HCT116 (cell line): ENCODE results near the gene TLN1. TPM values are rescaled to one million over a fixed set of nuclear protein-coding genes. Genes with fewer than 3 reads are reported as not detected.

Experiments
- ATAC-seq: fragments of 200-7000 bp; cut with Tn5 transposase; 2 replicates; pipeline ENCODE4 v1.9.1; 2020; ENCODE audit warnings: mild to moderate bottlenecking, moderate library complexity
- BruUV-seq: library from RNA; stranded (reverse); fragments of 400-500 nt; replicated peaks from 2 replicates; lab custom pipeline; 2021; lab: Mats Ljungman, UMichigan
- CTCF ChIA-PET: fragments of 300-600 bp; sonication (Branson Sonifier 250); formaldehyde crosslinking; loops from one replicate; lab custom pipeline; 2021; ENCODE audit warnings: antibody characterized with exemption; lab: Charles Lee
- POLR2A ChIA-PET: fragments of 300-600, 350-600 bp; sonication (Branson Sonifier 250); formaldehyde crosslinking; loops from one replicate; lab custom pipeline; 2021; ENCODE audit warnings: antibody characterized with exemption; lab: Charles Lee
- RAD21 ChIA-PET, 2 experiments: fragments of 300-600 bp; sonication (Branson Sonifier 250); formaldehyde crosslinking; loops; one replicate each; lab custom pipeline; 2023; ENCODE audit warnings: low total read pairs in 2 of 2; ENCODE audit not compliant: uncharacterized antibody in 2 of 2, unreplicated experiment in 2 of 2, low non-redundant PET in 1 of 2; lab: Charles Lee
- DNase-seq: peaks from one replicate; pipeline ENCODE4 v3.0.0-alpha.2; 2010; ENCODE audit warnings: low read depth, low spot score
- H2AFZ ChIP-seq: fragments of 200-600 bp; shearing (Covaris generic), sonication (generic); 2 replicates; pipeline ENCODE4 v1.6.1; 2017; ENCODE audit warnings: low read depth, mixed run types, mixed read lengths, antibody characterized with exemption, low read length; ENCODE audit not compliant: poor library complexity, severe bottlenecking
- H3K27ac ChIP-seq: 2 replicates; pipeline ENCODE4 v1.5.1; 2012; ENCODE audit warnings: low read depth, low read length
- H3K27me3 ChIP-seq: fragments of 200-600 bp; sonication (generic); 2 replicates; pipeline ENCODE4 v1.6.1; 2016; ENCODE audit warnings: mixed run types, low read length, mixed read lengths; ENCODE audit not compliant: insufficient read depth
- H3K36me3 ChIP-seq, 2 experiments: fragments of 200-500 bp in 1 of 2; fragments of 200-600 bp in 1 of 2; sonication (Bioruptor generic) in 1 of 2; sonication (generic) in 1 of 2; 2 replicates each; pipeline versions ENCODE4 v1.5.1 to v1.6.1; 2014 to 2016; ENCODE audit warnings: low read length in 2 of 2, inconsistent platforms in 1 of 2, mixed read lengths in 1 of 2, mixed run types in 1 of 2; ENCODE audit not compliant: insufficient read depth in 2 of 2, control insufficient read depth in 1 of 2
- H3K4me1 ChIP-seq, 2 experiments: fragments of 200-600 bp in 1 of 2; sonication (generic) in 1 of 2; 2 replicates each; pipeline versions ENCODE4 v1.5.1 to v1.6.1; 2012 to 2017; ENCODE audit warnings: low read length in 2 of 2, inconsistent platforms in 1 of 2, mild to moderate bottlenecking in 1 of 2, mixed read lengths in 1 of 2, mixed run types in 1 of 2, moderate library complexity in 1 of 2; ENCODE audit not compliant: insufficient read depth in 2 of 2, control insufficient read depth in 1 of 2
- H3K4me2 ChIP-seq: fragments of 200-600 bp; sonication (generic); 2 replicates; pipeline ENCODE4 v1.6.1; 2017; ENCODE audit warnings: mixed run types, low read length, mixed read lengths
- H3K4me3 ChIP-seq, 2 experiments: fragments of 200-600 bp in 1 of 2; sonication (generic) in 1 of 2; replicated peaks in 1 of 2; 2 replicates each; pipeline ENCODE4 v1.5.1; 2011 to 2016; ENCODE audit warnings: low read length in 2 of 2, control low read depth in 1 of 2, low read depth in 1 of 2, mild to moderate bottlenecking in 1 of 2, mixed read lengths in 1 of 2, mixed run types in 1 of 2
- H3K79me2 ChIP-seq: fragments of 200-600 bp; sonication (generic); 2 replicates; pipeline ENCODE4 v1.6.1; 2017; ENCODE audit warnings: mild to moderate bottlenecking, mixed run types, low read length, moderate library complexity, mixed read lengths; ENCODE audit not compliant: insufficient read depth
- H3K9ac ChIP-seq: fragments of 200-600 bp; sonication (generic); 2 replicates; pipeline ENCODE4 v1.6.1; 2016; ENCODE audit warnings: low read length, mixed read lengths
- H3K9me2 ChIP-seq: fragments of 200-600 bp; sonication (generic), shearing (Covaris generic); 2 replicates; pipeline ENCODE4 v1.6.1; 2017; ENCODE audit warnings: mixed run types, mild to moderate bottlenecking, moderate library complexity; ENCODE audit not compliant: insufficient read depth
- H3K9me3 ChIP-seq, 2 experiments: fragments of 200-500 bp in 1 of 2; fragments of 200-600 bp in 1 of 2; sonication (Bioruptor generic) in 1 of 2; sonication (generic) in 1 of 2; 2 replicates each; pipeline ENCODE4 v1.6.1; 2014 to 2017; ENCODE audit warnings: low read length in 2 of 2, mixed read lengths in 2 of 2, inconsistent platforms in 1 of 2, low read depth in 1 of 2, mild to moderate bottlenecking in 1 of 2, mixed run types in 1 of 2, moderate library complexity in 1 of 2; ENCODE audit not compliant: control insufficient read depth in 1 of 2, insufficient read depth in 1 of 2
- H4K20me1 ChIP-seq: fragments of 200-600 bp; sonication (generic), shearing (Covaris generic); 2 replicates; pipeline ENCODE4 v1.6.1; 2017; ENCODE audit warnings: mixed run types, mild to moderate bottlenecking, moderate library complexity; ENCODE audit not compliant: insufficient read depth
- CEBPB ChIP-seq: IDR thresholded peaks from 2 replicates; pipeline ENCODE4 v1.6.1; 2012; ENCODE audit warnings: low read depth
- ELF1 ChIP-seq: IDR thresholded peaks from 2 replicates; pipeline ENCODE4 v1.6.1; 2012; ENCODE audit warnings: low read depth, borderline replicate concordance
- EZH2 ChIP-seq: fragments of 200-600 bp; sonication (generic); IDR thresholded peaks from 2 replicates; pipeline ENCODE4 v1.6.1; 2017; ENCODE audit warnings: antibody characterized with exemption, mixed run types
- EZH2phosphoT487 ChIP-seq: fragments of 200-600 bp; IDR thresholded peaks from 2 replicates; pipeline ENCODE4 v1.6.1; 2018; ENCODE audit warnings: antibody characterized with exemption, borderline replicate concordance
- JUND ChIP-seq: IDR thresholded peaks from 2 replicates; pipeline ENCODE4 v1.6.1; 2012
- POLR2A ChIP-seq: IDR thresholded peaks from 2 replicates; pipeline ENCODE4 v1.7.0; 2011; ENCODE audit warnings: borderline replicate concordance; ENCODE audit not compliant: insufficient read depth, insufficient read length; ENCODE audit errors: extremely low read depth
- POLR2AphosphoS5 ChIP-seq: IDR thresholded peaks from 2 replicates; pipeline ENCODE4 v1.6.1; 2011; ENCODE audit warnings: mild to moderate bottlenecking, low read depth, low read length, moderate library complexity
- SRF ChIP-seq: IDR thresholded peaks from 2 replicates; pipeline ENCODE4 v1.6.1; 2012; ENCODE audit warnings: low read depth
- ZFX ChIP-seq: fragments of 450-650 bp; IDR thresholded peaks from 2 replicates; pipeline ENCODE4 v1.6.1; 2017
- intact Hi-C: fragments of 100-400 bp; cut with micrococcal nuclease; formaldehyde crosslinking; loops from 2 replicates; pipeline ENCODE4 v1.10.0; 2022
- total RNA-seq: library from RNA; stranded (reverse); gene quantifications from one replicate; pipeline ENCODE4 v1.2.1, GENCODE V29; 2021; ENCODE audit not compliant: unreplicated experiment
- TF ChIP-seq, protein P1 (sequence below): IDR thresholded peaks from 2 replicates; pipeline ENCODE4 v1.6.1; 2012
- TF ChIP-seq, protein P2 (sequence below), 3 experiments: fragments of 200-600 bp in 1 of 3; sonication (generic) in 1 of 3; IDR thresholded peaks in 2 of 3; conservative IDR thresholded peaks in 1 of 3; 2 replicates each; pipeline ENCODE4 v1.5.1; 2012 to 2017; ENCODE audit warnings: low read depth in 2 of 3, low read length in 2 of 3, antibody characterized with exemption in 1 of 3, borderline replicate concordance in 1 of 3, control low read depth in 1 of 3, mild to moderate bottlenecking in 1 of 3, mixed read lengths in 1 of 3, mixed run types in 1 of 3, moderate library complexity in 1 of 3; ENCODE audit not compliant: insufficient read depth in 1 of 3

Gene TLN1
- total RNA-seq, 1 experiment from 2014 or later, result 144 TPM

DNA sequence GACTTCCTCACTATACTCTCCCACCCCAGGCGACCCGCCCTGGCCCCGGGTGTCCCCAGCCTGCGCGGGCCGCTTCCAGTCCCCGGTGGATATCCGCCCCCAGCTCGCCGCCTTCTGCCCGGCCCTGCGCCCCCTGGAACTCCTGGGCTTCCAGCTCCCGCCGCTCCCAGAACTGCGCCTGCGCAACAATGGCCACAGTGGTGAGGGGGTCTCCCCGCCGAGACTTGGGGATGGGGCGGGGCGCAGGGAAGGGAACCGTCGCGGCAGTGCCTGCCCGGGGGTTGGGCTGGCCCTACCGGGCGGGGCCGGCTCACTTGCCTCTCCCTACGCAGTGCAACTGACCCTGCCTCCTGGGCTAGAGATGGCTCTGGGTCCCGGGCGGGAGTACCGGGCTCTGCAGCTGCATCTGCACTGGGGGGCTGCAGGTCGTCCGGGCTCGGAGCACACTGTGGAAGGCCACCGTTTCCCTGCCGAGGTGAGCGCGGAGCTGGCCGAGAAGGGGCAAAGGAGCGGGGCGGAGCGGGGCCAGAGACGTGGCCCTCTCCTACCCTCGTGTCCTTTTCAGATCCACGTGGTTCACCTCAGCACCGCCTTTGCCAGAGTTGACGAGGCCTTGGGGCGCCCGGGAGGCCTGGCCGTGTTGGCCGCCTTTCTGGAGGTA is 56.1 kb downstream of the TLN1 start:
- H3K79me2 ChIP-seq, result no peaks in the 10 kb centered on the region
- no peak overlapping the region for H3K4me2 ChIP-seq

DNA sequence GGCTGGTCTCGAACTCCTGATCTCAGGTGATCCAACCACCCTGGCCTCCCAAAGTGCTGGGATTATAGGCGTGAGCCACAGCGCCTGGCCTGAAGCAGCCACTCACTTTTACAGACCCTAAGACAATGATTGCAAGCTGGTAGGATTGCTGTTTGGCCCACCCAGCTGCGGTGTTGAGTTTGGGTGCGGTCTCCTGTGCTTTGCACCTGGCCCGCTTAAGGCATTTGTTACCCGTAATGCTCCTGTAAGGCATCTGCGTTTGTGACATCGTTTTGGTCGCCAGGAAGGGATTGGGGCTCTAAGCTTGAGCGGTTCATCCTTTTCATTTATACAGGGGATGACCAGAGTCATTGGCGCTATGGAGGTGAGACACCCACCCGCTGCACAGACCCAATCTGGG is 56.8 kb downstream of the TLN1 start:
- intact Hi-C loops, result no loop called here
- no TSS peak for BruUV-seq

More for the DNA sequence above, 56.1 kb downstream of the TLN1 start:
- Histone ChIP-seq H3K27me3 (no peaks in the 10 kb centered on the region), H3K9me2 (no peaks in the 10 kb centered on the region), H3K4me3 (no peak overlapping the region), H3K27ac (no peak overlapping the region), H3K9me3 (no peaks in the 10 kb centered on the region), H3K4me1 (peaks cover 0 to 11% of the 10 kb centered on the region in 2 experiments; a peak in 2 of 4 replicates), H2AFZ (no peak overlapping the region), H3K36me3 (no peaks in the 10 kb centered on the region), H3K9ac (no peak overlapping the region), H4K20me1 (no peaks in the 10 kb centered on the region)
- POLR2A ChIA-PET, result no interaction called here
- RAD21 ChIA-PET, result no interaction called here
- intact Hi-C loops, result no loop called here
- ATAC-seq, result no peak
- CTCF ChIA-PET, result no interaction called here
- BruUV-seq, result no TSS peak
- DNase-seq, result no peak
- no peak for TF ChIP-seq POLR2A
- TF ChIP-seq SRF, result no peak
- TF ChIP-seq EZH2, result no peak
- no peak for TF ChIP-seq CEBPB

More for the DNA sequence above, 56.8 kb downstream of the TLN1 start:
- Histone ChIP-seq H2AFZ (no peak overlapping the region), H3K9me2 (no peaks in the 10 kb centered on the region), H3K79me2 (no peaks in the 10 kb centered on the region), H3K9ac (no peak overlapping the region), H3K4me1 (peaks cover 0 to 11% of the 10 kb centered on the region in 2 experiments; a peak in 2 of 4 replicates), H3K4me2 (no peak overlapping the region), H4K20me1 (no peaks in the 10 kb centered on the region), H3K9me3 (no peaks in the 10 kb centered on the region), H3K27me3 (no peaks in the 10 kb centered on the region), H3K27ac (no peak overlapping the region), H3K36me3 (no peaks in the 10 kb centered on the region)
- no peak for DNase-seq
- ChIA-PET CTCF (no interaction called here), POLR2A (no interaction called here)
- no peak for ATAC-seq
- TF ChIP-seq ZFX (no peak), POLR2AphosphoS5 (no peak), ELF1 (no peak), EZH2 (no peak), SRF (no peak), POLR2A (no peak), EZH2phosphoT487 (no peak), JUND (no peak)
- TF ChIP-seq, protein P1, sequence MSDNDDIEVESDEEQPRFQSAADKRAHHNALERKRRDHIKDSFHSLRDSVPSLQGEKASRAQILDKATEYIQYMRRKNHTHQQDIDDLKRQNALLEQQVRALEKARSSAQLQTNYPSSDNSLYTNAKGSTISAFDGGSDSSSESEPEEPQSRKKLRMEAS, result no peak
- TF ChIP-seq, protein P2, sequence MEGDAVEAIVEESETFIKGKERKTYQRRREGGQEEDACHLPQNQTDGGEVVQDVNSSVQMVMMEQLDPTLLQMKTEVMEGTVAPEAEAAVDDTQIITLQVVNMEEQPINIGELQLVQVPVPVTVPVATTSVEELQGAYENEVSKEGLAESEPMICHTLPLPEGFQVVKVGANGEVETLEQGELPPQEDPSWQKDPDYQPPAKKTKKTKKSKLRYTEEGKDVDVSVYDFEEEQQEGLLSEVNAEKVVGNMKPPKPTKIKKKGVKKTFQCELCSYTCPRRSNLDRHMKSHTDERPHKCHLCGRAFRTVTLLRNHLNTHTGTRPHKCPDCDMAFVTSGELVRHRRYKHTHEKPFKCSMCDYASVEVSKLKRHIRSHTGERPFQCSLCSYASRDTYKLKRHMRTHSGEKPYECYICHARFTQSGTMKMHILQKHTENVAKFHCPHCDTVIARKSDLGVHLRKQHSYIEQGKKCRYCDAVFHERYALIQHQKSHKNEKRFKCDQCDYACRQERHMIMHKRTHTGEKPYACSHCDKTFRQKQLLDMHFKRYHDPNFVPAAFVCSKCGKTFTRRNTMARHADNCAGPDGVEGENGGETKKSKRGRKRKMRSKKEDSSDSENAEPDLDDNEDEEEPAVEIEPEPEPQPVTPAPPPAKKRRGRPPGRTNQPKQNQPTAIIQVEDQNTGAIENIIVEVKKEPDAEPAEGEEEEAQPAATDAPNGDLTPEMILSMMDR (IDR thresholded peaks at IDR 0.05 in 2 of 3, conservative IDR thresholded peaks at IDR 0.05 in 1 of 3; ENCODE audit: borderline replicate concordance in 1 of 3, insufficient read depth in 1 of 3, low read depth in 2 of 3, low read length in 2 of 3), result no peak
- TF ChIP-seq, all 23 proteins: peak for 0
- RAD21 ChIA-PET, result no interaction called here
- no peak overlapping the region for H3K4me3 ChIP-seq
